ENCODE measurements around the gene OR52L1. TPM values are rescaled to one million over a fixed set of nuclear protein-coding genes. Genes with fewer than 3 reads are reported as not detected.

Gene OR52L1
- total RNA-seq, 2 experiments from 2014 or later = not detected

DNA sequence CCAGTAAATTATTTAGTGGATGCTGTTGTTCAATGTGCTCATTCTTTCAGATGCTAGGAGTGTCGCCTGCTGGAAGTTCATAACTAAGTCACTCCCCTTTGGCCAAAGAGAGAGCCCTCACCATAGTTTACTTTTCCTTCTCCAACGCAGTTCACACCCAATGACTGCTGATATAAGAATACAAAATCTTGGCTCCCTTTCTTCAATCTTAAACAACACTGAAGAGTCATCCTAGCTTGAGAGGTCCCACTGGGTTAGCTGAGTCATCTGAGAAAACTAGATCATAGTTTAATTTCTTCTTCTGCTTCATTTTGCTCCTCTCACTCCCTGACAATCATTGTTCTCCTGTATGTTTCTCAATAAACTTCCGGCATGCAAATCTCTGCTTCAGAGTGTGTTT, 5.4 kb upstream of the OR52L1 start:
- CTCF ChIA-PET (ENCODE audit: unreplicated experiment) = no interaction called here
- no peaks in the 10 kb centered on the region for H3K9me3 ChIP-seq (ENCODE audit: low read length)
- no peak overlapping the region for H2AFZ ChIP-seq (ENCODE audit: low read length)
- H3K4me1 ChIP-seq (ENCODE audit: insufficient read depth, low read length, poor library complexity, severe bottlenecking) = no peaks in the 10 kb centered on the region
- intact Hi-C loops (cut with micrococcal nuclease; ENCODE audit: unreplicated experiment) = loop anchor here (1.0 kb wide), 1 partner anchor 361 kb away; no protein-coding TSS in a partner anchor
- BruUV-seq (replicated peaks) = no TSS peak
- POLR2A ChIA-PET = interaction anchor here (1.0 kb wide), 1 partner anchor 387 kb away, joined by 3 read pairs; no protein-coding TSS in a partner anchor
- H3K36me3 ChIP-seq (ENCODE audit: insufficient read depth, low read length) = no peaks in the 10 kb centered on the region
- H3K4me3 ChIP-seq (ENCODE audit: low read depth, low read length, poor library complexity, severe bottlenecking) = no peak overlapping the region
- TF ChIP-seq, protein P1, sequence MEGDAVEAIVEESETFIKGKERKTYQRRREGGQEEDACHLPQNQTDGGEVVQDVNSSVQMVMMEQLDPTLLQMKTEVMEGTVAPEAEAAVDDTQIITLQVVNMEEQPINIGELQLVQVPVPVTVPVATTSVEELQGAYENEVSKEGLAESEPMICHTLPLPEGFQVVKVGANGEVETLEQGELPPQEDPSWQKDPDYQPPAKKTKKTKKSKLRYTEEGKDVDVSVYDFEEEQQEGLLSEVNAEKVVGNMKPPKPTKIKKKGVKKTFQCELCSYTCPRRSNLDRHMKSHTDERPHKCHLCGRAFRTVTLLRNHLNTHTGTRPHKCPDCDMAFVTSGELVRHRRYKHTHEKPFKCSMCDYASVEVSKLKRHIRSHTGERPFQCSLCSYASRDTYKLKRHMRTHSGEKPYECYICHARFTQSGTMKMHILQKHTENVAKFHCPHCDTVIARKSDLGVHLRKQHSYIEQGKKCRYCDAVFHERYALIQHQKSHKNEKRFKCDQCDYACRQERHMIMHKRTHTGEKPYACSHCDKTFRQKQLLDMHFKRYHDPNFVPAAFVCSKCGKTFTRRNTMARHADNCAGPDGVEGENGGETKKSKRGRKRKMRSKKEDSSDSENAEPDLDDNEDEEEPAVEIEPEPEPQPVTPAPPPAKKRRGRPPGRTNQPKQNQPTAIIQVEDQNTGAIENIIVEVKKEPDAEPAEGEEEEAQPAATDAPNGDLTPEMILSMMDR (conservative IDR thresholded peaks at IDR 0.05; ENCODE audit: low read length) = no peak
- no peak for TF ChIP-seq EZH2phosphoT487 (IDR thresholded peaks at IDR 0.05; ENCODE audit: borderline replicate concordance, low read depth, low read length)
- no peaks in the 10 kb centered on the region for H3K79me2 ChIP-seq (ENCODE audit: insufficient read depth, low read depth, low read length)
- H3K9me2 ChIP-seq (ENCODE audit: insufficient read depth, low read length) = no peaks in the 10 kb centered on the region
- DNase-seq (ENCODE audit: low spot score) = no peak
- H4K20me1 ChIP-seq (ENCODE audit: insufficient read depth, low read length) = no peaks in the 10 kb centered on the region
- H3K4me2 ChIP-seq (ENCODE audit: low read length) = no peak overlapping the region
- H3K27ac ChIP-seq (ENCODE audit: low read depth, low read length, poor library complexity, severe bottlenecking) = no peak overlapping the region

DNA sequence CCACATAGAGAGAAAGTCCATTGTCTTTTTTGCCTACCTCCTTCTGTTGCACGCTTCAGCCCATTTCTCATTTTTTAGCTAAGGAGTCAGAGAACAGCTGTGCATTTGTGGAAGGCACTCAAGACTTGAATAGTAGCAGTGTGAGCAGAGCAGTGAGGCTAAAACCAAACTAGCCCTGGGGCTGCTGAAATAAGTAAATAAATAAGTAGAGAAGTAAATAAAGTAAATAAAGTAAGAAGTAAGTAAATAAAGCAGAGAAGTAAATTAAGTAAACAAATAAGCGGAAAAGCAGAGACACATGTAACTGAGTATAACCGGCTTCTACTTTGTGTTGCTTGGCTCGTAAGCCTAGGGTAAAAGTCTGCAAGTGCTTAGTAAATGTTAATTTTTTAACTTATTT, 2.4 kb upstream of the OR52L1 start:
- no peaks in the 10 kb centered on the region for H3K4me1 ChIP-seq (ENCODE audit: insufficient read depth, low read length, poor library complexity, severe bottlenecking)
- intact Hi-C loops (cut with micrococcal nuclease; ENCODE audit: unreplicated experiment) = no loop called here
- no peak for TF ChIP-seq EZH2phosphoT487 (IDR thresholded peaks at IDR 0.05; ENCODE audit: borderline replicate concordance, low read depth, low read length)
- TF ChIP-seq, protein P1 (conservative IDR thresholded peaks at IDR 0.05; ENCODE audit: low read length) = no peak
- H3K36me3 ChIP-seq (ENCODE audit: insufficient read depth, low read length) = no peaks in the 10 kb centered on the region
- no peaks in the 10 kb centered on the region for H4K20me1 ChIP-seq (ENCODE audit: insufficient read depth, low read length)
- H3K9me2 ChIP-seq (ENCODE audit: insufficient read depth, low read length) = no peaks in the 10 kb centered on the region
- no peak overlapping the region for H2AFZ ChIP-seq (ENCODE audit: low read length)
- no peaks in the 10 kb centered on the region for H3K9me3 ChIP-seq (ENCODE audit: low read length)
- H3K79me2 ChIP-seq (ENCODE audit: insufficient read depth, low read depth, low read length) = no peaks in the 10 kb centered on the region
- H3K27ac ChIP-seq (ENCODE audit: low read depth, low read length, poor library complexity, severe bottlenecking) = no peak overlapping the region
- no peak overlapping the region for H3K4me3 ChIP-seq (ENCODE audit: low read depth, low read length, poor library complexity, severe bottlenecking)
- ChIA-PET CTCF (ENCODE audit: unreplicated experiment) (no interaction called here), POLR2A (no interaction called here)
- H3K4me2 ChIP-seq (ENCODE audit: low read length) = no peak overlapping the region
- no peak for DNase-seq (ENCODE audit: low spot score)
- no TSS peak for BruUV-seq (replicated peaks)

DNA sequence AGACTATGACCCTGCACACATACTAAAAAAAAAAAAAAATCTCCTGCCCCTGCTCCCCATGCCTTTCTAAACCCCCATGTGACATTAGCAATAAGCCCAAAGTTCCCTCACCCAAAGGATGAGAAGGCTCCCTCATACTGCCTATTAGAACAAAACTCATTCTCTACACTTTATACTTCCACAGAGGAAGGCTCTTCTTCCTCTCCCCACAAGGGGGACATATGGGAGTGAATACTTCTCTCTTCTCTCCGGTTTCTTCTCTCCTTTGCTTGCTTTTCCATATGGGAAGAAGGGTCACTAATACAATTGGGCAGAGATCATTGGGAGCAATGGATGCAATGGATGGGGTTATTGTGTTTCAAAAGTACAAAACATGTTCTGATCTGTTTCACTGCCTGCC, 3.3 kb downstream of the OR52L1 start:
- Histone ChIP-seq H2AFZ (ENCODE audit: low read length) (no peak overlapping the region), H3K4me3 (ENCODE audit: low read depth, low read length, poor library complexity, severe bottlenecking) (no peak overlapping the region), H4K20me1 (ENCODE audit: insufficient read depth, low read length) (no peaks in the 10 kb centered on the region), H3K9me2 (ENCODE audit: insufficient read depth, low read length) (no peaks in the 10 kb centered on the region), H3K36me3 (ENCODE audit: insufficient read depth, low read length) (no peaks in the 10 kb centered on the region), H3K4me2 (ENCODE audit: low read length) (no peak overlapping the region), H3K9me3 (ENCODE audit: low read length) (no peaks in the 10 kb centered on the region), H3K27ac (ENCODE audit: low read depth, low read length, poor library complexity, severe bottlenecking) (no peak overlapping the region), H3K4me1 (ENCODE audit: insufficient read depth, low read length, poor library complexity, severe bottlenecking) (no peaks in the 10 kb centered on the region), H3K79me2 (ENCODE audit: insufficient read depth, low read depth, low read length) (no peaks in the 10 kb centered on the region)
- BruUV-seq (replicated peaks) = no TSS peak
- no peak for DNase-seq (ENCODE audit: low spot score)
- intact Hi-C loops (cut with micrococcal nuclease; ENCODE audit: unreplicated experiment) = no loop called here
- TF ChIP-seq, protein P1 (conservative IDR thresholded peaks at IDR 0.05; ENCODE audit: low read length) = no peak; the same call in 1 of the 2 replicates
- TF ChIP-seq EZH2phosphoT487 (IDR thresholded peaks at IDR 0.05; ENCODE audit: borderline replicate concordance, low read depth, low read length) = no peak
- CTCF ChIA-PET (ENCODE audit: unreplicated experiment) = no interaction called here
- POLR2A ChIA-PET = no interaction called here

Data from OCI-LY7 (cell line).